NT2/D1 (cell line): ENCODE results near the gene RTTN.

Experiments
- SUZ12 ChIP-seq: IDR thresholded peaks from 2 replicates; pipeline ENCODE4 v1.6.1; 2011; ENCODE audit not compliant: insufficient read length, insufficient read depth; ENCODE audit errors: extremely low read depth
- YY1 ChIP-seq: IDR thresholded peaks from 2 replicates; pipeline ENCODE4 v1.6.1; 2011; ENCODE audit not compliant: insufficient read length, insufficient read depth

- no peak for TF ChIP-seq YY1
- TF ChIP-seq SUZ12, result no peak
These were observed 57.2 kb downstream of the RTTN start for GRCh38 chr18:70148039-70148938.
